ENCODE data around the gene DRD1.
A peak's percentile ranks its signal among the peaks of the same experiment; 100 is the strongest.

The DRD1 gene

DNA sequence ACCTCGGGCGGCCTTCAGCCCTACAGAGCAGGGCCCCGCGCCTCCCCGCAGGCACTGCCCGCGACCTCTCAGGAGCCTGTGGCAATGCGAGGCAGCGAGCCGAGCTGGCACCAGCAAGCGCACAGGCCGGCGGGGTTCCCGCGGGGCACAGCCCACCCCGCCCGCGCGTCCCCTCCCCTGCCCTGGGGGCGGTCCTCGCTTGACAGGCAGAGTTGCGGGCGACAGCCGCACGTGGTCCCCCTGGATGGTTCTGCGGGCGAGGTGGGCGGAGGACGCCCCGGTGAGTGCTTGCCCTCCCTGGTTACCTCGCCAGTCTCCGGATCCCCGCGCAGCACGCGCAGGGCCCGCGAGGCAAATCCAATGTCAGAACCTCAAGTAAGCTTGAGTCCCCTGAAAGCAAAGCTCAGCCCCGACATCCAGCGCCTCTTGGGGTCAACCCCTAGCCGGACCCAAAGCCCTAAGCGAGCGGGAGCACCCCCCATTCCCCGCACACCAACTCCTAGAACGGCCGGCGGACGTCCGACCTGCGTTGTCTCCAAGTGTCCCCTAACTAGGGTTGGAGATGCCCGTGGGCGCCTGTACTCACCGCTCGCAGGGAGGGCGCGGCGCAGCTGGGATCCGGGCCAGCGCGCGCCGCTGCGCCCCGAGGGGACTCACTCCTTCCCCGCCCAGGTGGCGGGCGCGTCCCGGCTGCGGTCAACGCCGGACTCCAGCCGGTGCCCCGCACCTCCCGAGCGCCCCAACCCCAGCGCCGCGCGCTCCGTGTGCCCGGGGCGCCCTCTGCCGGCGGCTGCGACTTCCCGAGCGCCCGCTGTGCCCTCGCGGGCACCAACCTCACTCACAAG lies at the start of gene DRD1:
DRD1 (minus strand) TSS at position 123 of the 845 bp plus-strand sequence. CDS start 1,083 bp downstream, outside the sequence.
- peak; percentile 53 for DNase-seq

DNA sequence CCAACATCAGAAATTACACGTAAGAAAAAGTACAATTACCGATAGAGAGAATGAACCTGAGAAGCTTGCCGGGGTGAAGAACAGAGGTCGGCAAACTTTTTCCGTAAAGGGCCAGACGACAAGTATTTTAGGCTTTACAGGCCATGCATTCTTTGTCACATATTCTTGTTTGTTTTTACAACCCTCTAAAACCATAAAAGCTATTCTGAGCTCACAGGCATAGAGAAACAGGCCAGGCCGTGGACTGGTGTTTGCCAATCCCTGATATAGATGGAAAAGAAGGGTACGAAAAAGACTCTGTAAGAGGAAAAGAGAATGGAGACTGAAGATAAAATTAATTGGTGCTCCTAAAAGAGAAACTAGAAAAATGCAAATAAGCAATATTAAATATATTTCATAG lies 49.7 kb upstream of the DRD1 start:
- no peak for DNase-seq

DNA sequence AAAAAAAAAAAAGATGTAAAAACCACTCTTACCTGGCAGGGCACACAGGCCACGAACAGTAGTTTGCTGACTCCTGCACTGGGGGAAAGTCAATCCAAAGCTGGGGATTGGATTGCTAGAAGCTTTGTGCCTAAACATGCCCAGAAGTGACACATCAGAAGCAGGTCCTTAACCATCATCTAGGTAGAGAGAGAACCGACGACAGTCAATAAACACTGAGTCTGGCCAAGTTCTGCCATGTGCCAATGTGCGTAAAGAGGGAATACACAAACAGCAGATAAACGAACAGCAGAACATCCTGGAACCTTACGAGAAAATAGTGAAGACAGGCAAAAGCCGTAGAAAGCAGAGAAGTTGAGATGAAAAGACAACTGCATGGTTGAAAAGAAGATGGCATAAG lies 49.3 kb upstream of the DRD1 start:
- DNase-seq = no peak

DNA sequence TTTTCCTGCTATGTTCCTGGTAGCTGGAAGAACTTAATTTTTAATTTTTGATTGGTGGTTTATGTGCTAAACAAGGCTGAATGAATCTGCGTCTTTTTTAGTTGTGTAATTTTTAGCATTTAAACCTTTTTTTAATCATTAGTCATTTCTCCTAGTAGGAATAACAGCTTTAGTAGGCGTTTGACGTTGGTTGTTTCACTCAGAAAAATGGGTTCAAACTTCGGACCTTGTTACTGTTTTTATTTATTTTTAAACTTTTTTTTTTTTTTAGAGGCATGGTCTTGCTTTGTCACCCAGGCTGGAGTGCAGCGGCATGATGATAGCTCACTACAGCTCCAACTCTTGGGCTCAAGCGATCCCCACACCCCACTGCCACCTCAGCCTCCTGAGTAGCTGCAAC lies 47.2 kb upstream of the DRD1 start:
- no peak for DNase-seq

DNA sequence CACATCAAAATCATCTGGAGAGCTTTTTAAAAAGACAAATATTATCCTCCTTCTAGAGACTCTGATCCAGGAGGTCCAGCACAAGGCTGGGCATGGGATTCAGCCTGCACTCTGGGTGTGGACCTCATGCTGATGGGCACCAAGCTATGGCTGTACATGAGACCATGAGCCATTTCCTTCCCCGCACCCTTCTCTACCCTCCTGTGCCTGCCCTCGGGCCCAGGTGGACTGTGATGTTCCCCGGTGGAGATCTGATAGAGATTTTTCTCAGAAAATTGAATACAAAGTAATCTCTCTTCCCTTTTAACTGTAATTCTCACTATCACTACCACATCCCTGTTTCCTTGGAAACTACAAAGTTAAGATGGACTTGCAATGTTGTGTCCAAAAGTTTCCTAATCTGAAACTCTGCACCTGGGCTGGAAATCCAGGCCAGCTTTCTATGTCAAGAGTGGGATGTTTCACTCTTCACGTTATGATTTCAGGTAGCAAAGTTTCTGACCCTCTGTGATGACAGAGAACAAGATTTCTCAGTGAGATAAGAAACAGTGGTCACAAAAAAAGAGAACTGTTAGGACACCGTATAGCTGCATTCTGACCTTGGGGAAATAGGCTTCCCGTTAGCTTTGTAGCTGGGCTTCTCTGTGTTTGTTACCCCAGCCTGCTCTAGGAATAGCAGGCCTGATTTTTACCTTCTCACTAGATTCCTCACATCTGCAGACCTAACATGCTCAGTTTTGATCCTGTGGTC lies 45.9 kb upstream of the DRD1 start:
- DNase-seq = no peak

DNA sequence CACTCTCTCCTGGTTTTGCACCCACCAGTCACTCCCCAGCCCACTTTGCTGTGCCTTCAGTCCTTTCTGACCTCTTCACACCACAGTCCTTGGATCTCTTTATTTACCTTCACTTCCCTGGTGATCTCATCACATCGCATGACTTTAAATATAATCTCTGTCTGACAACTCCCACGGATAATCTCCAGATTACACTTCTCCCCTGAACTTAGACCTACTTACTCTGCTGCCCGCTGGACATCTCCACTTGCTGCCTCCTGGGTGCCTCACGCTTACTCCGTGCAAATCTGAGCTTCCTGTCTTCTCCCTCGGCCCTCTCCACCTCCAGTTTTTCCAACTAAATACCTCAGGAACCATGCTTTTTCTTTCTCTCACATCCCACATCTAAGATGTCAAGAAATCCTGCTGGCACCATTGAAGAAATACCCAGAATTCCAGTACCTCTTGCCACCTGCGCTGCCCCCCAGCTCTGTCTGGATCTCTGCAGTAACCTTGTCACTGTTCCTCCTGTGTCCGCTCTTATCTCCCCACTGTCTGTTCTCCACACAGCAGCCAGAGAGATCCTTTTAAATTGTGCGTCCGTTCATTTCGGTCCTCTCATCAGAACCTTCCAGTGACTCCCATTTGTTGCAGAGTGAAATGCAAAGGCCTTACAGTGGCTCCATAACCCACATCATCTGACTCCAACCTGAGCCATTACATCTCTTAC lies 43.7 kb upstream of the DRD1 start:
- no peak for DNase-seq

DNA sequence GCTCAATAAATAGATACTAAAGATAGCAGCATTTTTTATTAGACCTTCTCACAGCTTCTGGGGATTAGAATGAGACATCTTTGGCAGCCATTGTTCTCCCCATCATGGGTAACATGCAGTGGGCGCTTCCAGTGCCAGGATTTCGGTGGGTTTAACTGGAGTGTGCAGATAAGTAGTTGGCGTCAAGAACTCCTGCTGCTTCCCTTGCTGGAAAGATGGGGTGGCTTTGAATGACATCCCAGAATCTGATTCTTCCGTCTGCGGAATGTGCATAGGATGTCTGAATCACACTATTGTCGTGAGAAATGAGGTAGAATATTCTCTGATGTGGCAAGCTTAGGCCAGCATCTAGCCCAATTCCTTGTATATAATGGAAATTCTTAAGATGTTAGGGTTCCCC lies 41.6 kb upstream of the DRD1 start:
- no peak for DNase-seq

DNA sequence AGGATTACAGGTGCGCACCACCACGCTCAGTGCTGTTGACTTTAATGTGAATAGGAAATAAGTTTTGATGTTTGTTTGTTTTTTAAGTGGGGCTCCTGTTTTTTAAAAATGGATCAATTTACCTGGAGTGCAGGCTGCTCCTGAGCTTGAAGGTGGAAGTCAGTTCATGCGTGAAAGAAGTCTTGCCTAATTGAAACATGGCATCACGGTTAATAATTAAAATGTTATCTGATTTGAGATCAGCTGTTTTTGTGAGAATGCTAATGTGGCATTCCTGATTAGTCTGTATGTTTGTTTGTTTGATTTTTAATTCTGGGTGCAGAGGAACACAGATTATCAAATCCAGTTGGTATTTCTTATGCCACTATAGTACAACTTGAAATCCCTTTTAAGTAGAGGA lies 40.8 kb upstream of the DRD1 start:
- no peak for DNase-seq

DNA sequence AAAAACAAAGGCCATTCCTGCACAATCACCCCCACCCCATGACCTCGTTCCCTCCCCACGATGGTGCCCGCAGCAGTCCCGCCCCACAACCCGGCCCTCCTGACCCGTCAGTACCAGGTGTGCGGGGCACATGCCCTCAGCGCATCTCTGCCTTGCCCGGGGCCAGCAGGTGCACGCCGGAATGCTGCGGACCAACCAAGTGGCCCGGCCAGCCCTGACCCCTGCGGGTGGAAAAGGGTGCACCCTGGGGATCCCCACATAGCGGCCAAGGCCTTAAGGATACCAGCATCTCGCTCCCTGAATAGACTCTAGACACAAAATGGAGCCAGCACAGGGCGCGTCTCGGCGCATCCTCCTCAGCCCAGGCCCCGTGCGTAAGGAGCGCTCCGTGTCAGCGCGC lies 40.3 kb upstream of the DRD1 start:
- DNase-seq = no peak

DNA sequence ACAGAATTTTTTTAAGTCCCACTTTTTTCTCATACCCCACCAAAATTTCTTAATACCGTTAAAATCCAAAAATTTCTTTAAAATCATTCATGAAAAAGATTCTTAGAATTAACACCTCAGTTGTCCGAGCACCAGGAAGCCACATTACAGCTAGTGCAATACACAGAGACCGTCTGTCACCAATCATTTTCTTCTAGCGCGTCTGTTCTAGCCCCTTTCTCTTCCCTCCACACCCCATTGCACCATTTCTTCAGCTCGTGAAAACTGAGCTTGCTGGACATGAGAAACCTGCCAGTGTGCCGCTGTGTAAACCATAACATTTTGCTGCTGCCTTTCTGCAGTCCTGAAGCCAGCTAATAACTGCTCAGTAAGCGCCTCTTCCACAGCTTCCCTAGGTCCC lies 39.4 kb upstream of the DRD1 start:
- no peak for DNase-seq

DNA sequence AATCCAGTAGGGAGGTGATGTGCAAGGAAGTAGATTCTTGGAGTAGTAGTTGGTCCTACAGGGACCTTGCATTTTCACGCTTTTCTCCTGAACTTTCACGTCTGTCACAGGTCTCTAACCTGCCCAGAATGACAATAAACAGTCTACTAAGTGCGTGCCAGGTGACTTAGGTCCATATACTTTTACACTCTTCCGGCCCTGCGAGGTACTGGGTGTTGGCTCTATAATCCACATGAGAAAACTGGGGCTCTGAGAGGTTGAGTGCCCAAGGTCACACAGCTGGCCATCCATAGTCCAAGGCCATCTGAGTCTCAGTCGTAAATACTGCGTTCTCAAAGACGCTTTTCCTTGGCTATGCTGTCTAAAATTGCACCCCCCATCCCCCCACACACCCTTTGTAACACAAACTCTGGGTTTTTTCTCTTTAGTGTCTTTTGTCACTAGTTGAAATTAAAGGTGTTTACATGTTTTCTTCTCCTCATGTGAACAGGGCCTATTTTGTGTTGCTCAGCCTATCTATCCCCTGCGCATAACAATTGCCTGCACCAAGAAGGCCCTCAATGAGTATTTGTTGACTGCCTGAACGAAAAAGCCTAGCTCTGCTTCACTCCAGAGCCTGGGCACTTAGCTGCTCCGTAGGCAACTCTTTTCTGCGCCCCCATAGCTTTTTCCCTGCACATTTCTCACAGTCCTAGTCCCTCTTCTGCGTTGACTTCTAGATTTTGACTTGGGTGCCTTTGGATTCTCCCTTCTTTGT lies 35.3 kb upstream of the DRD1 start:
- DNase-seq = no peak

DNA sequence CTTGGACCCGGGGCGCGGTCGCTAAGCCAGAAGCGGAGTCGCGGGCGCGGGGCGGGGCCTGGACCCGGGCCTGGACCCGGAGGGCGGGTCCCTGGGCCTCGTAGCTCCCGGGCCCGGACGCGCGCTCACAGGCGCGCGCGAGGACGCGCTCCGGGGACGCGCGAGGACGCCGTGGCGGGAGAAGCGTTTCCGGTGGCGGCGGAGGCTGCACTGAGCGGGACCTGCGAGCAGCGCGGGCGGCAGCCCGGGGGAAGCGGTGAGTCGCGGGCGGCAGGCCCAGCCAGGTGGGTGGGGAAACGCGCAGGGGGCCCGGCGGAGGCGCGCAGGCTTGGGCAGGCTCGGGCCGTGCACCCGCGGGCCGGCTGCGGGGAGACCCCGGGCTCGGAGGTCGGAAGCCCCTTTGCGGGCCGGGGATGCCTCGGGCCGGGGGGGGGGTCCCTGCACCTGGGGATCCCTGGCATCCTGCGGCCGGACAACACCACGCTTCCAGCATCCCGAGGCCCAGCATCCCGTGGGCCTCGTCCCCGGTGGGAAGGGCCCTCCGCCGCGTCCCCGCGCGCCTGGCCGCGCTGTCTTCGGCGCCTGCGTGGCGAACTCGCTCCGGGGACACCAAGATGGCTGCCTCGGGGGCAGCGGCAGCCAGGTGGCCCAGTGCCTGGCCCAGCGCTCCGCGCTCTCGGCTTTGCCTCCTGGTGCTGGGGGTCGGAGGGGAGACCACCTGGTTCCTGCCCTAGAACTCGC lies 34.6 kb upstream of the DRD1 start, which contains the start of gene SFXN1:
SFXN1 (plus strand) TSS at position 177 of the 741 bp plus-strand sequence. CDS start 13,544 bp downstream, outside the sequence.
- DNase-seq = peak; percentile 89

DNA sequence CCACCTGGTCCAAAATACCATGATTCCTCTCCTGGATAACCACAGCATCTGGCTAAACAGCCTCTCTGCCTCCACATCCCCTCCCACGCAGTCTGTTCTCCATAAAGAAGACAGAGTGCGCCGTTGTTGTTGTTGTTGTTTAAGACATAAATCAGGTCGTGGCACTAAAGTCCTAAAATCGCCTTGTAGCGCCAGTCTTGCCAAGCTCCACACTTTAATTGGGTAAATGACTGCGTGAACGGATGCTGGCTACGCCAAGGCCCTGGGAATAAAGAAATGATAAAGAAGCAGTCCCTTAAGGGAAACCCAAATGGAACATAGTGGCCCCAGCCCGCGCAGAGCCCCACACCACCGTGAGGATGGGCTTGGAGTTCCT lies 34.0 kb upstream of the DRD1 start:
- DNase-seq = no peak

DNA sequence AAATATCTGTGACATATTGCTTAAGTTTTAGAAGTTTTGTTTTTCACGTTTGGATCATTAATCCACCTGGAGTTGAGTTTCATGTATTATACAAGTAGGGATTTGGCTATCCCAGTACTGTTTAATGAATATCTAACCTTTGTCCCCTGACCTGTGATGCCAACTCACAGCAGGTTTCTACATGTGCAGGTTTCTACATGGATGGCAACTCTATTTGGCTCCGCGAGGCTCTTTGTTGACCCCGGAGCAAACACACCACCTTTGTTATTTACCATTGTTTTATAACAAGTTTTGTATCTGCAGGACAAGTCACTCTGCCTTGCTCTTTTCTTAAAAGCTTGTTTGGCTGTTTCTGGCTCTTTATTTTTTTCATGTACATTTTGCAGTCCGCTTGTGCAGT lies 33.5 kb upstream of the DRD1 start:
- DNase-seq = no peak

DNA sequence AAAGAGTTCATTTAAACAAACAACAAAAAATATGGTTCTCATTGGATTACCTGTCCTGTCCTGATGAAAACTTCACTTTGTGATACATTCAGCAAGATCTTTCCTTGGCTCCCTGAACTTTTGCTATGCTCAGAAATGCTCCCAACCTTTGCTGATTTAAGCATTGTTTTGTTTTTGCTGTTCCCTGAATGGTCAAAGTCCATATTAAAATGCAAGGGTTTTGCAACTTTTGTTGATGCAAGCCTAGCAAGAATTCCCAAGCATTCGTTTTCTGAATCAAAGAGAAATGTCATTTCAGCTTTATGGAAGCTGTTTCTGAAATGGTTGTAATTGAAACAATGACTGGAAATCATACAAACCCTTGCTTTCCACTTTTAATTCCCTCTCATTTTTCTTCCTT lies 31.3 kb upstream of the DRD1 start:
- DNase-seq = no peak

DNA sequence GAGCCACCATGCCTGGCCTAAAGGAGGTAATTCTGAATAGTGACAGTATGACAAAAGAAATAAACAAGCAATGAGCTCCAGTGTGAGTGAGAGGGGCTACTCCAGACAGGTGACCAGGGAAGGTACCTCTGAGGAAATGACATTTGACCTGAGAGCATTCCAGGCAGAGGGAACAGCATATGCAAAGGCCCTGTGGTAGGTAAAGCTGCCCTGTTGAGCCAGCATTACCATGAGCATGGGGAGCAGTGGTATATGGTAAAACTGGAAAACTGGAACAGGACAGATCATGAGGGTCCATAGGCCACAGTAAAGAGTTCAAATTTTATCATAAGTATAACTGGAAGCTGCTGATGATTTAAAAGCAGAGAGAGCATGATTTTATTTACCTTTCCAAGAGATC lies 28.4 kb upstream of the DRD1 start:
- no peak for DNase-seq

DNA sequence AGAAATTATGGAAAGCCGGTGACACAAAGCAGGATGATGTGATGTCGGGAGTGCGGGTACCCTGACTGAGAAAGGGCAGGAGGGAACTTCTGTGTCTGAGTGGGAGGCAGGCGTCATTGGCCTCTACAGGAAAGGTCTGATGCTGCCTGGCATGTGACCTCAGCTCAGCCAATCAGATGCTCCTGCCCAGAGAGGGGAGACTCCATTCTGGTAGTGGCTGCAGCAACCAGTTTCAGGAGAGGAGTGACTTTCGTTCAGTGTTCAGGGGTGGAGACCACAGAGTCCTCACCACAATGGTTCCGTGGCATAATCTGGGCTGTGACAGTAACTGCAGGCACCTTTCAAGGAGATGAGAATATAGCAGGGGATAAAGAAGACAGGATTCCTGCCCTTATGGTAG lies 27.6 kb upstream of the DRD1 start:
- DNase-seq = no peak

DNA sequence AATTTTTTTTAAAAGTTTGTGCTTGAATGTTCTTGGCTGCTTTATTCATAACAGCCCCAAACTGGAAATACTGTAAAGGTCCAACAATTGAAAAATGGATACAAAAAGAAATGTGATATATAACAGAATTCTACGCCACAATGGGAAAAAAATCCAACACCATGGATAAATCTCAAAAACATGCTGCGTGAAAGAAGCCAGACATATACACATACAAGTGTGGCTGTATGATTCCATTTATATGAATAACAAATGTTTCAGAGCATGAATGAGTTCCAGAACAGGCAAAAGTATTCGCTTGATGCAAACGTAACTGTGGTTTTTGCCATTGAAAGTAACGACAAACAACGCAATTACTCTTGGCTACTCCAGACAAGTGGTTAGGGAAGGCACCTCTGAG lies 27.2 kb upstream of the DRD1 start:
- no peak for DNase-seq

DNA sequence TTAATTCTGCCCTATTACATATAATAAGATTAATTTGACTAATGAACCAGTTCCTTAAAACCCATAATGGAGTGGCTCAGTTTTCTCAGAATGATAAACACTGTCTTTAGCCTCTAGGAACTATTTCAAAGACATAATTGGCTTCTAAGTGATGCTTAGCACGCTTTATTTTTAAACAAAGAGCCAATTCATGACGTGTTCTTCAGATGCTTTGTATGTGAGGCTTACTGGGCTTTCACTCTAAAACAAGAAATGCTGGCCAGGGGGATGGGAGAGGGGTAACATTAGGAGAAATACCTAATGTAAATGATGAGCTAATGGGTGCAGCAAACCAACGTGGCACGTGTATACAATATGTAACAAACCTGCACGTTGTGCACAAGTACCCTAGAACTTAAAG lies 26.8 kb upstream of the DRD1 start:
- no peak for DNase-seq

DNA sequence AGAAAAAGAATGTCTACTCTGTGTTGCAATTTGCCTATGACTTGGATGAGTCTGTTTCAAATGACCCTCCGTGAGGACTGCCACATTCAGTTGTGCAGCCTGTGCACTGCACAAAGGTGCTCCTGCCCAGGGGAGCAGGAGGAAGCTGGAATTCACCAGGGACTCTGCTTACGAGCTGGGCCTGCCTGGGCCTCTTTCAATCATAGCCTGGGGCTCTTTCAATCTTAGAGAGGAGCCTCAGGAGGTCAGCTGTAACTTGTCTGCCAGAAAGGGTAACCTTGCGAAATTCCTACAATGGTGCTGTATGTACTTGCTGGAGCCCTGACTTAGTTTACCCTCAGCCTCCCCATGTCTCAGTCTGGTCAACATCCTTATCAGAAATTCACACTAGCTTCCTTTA lies 25.9 kb upstream of the DRD1 start:
- no peak for DNase-seq

DNA sequence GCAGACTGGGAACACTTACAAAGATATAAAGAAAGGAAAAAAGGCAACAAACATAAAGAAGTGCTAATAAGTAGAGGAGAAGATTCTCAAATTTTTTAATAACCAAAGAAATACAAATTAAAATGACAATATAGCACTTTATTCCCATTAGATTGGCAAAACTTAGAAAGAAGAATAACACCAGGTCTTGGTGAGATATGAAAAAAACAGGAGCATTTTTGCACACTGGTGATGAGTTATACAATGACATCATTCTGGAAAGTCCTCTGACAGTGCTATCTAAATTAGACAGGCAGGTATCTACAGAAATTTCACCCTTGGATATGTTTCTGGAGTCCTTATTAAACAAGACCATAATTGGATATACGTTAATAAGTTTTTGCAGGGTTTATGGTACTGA lies 24.9 kb upstream of the DRD1 start:
- no peak for DNase-seq

Data from right forelimb (tissue), 1 donor.